Upper lobe of left lung (tissue), 4 donors: ENCODE data around the gene TAMALIN.

Source experiments
- POLR2A ChIP-seq, 4 donors: fragments of 450-650 bp; IDR thresholded peaks; one replicate each; pipeline ENCODE4 v1.5.1; 2016 to 2017; ENCODE audit warnings: antibody characterized with exemption in 4 of 4, mild to moderate bottlenecking in 2 of 4
- POLR2AphosphoS5 ChIP-seq, 2 donors: sonication (generic); formaldehyde crosslinking; IDR thresholded peaks; one replicate each; pipeline ENCODE4 v1.5.1; 2017; ENCODE audit warnings: antibody characterized with exemption in 2 of 2
- TF ChIP-seq, protein P1 (sequence below), 6 experiments: fragments of 450-650 bp in 4 of 6; fragments of 200-600 bp in 2 of 6; sonication (generic) in 2 of 6; IDR thresholded peaks; one replicate each; pipeline ENCODE4 v1.5.1; 2016 to 2019; ENCODE audit warnings: antibody characterized with exemption in 6 of 6

GRCh38 chr12:52022841-52023181 is 16.1 kb downstream of the TAMALIN start:
- TF ChIP-seq, protein P1, sequence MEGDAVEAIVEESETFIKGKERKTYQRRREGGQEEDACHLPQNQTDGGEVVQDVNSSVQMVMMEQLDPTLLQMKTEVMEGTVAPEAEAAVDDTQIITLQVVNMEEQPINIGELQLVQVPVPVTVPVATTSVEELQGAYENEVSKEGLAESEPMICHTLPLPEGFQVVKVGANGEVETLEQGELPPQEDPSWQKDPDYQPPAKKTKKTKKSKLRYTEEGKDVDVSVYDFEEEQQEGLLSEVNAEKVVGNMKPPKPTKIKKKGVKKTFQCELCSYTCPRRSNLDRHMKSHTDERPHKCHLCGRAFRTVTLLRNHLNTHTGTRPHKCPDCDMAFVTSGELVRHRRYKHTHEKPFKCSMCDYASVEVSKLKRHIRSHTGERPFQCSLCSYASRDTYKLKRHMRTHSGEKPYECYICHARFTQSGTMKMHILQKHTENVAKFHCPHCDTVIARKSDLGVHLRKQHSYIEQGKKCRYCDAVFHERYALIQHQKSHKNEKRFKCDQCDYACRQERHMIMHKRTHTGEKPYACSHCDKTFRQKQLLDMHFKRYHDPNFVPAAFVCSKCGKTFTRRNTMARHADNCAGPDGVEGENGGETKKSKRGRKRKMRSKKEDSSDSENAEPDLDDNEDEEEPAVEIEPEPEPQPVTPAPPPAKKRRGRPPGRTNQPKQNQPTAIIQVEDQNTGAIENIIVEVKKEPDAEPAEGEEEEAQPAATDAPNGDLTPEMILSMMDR (IDR thresholded peaks at IDR 0.05) = no peak
- no peak for TF ChIP-seq POLR2AphosphoS5 (IDR thresholded peaks at IDR 0.05)
- no peak for TF ChIP-seq POLR2A (IDR thresholded peaks at IDR 0.05)
